HepG2 (cell line): ENCODE data around the gene TMEM184C.

Experiments
- BRCA1 ChIP-seq: sonication (generic); formaldehyde crosslinking; IDR thresholded peaks from 2 replicates; pipeline ENCODE4 v1.4.0; 2020; ENCODE audit warnings: missing genetic modification reagents
- HOMEZ ChIP-seq: IDR thresholded peaks from 2 replicates; pipeline ENCODE4 v1.6.1; 2016; ENCODE audit warnings: low read depth

DNA sequence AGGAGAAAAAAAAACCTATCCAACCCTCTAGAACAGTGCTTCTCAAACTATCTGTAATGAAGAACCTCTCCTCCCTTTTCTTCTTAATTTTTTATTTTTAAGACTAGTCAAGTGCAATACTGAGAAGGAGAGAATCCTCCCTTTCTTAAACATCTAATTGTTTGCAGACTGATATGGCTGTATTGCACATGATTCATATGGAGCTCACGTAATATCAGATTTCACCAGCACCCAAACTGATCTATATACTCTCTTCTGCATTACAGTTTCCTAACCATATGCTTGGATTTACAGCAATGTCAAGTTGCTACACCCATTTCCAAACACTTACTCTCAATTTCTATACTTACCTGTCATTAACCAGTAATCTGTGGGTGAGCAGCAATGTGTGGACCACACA is 57.3 kb downstream of the TMEM184C start:
- TF ChIP-seq BRCA1 (CRISPR knock-in tag) = no peak
- no peak for TF ChIP-seq HOMEZ (CRISPR knock-in tag)
